ENCODE measurements around the gene KLHL33. TPM values are rescaled to one million over a fixed set of nuclear protein-coding genes. Genes with fewer than 3 reads are reported as not detected.

Gene KLHL33
- total RNA-seq, 1 donor from 2014 or later, result 2.1 TPM

DNA sequence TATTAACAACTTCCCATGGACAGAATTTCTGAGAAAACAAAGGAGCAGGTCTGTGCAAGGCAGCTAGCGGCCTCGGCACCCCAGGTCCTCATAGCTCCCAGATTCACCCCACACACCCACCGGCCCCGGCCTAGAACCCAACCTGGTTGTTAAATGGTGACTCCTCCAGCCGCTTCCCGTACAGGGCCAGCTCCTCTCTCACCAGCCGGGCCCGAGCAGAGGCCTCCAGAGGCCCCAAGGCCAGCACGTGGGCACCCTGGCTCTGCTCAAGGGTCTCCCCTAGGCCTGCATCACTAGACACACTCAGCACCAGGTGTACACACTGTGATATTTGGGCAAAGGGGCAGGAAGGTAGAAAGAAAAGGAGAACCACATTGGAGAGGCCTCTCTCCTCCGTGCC, 52.9 kb downstream of the KLHL33 start:
- intact Hi-C loops (cut with DNase I), result no loop called here
- DNase-seq (ENCODE audit: low spot score), result no peak
- no peak for ATAC-seq

DNA sequence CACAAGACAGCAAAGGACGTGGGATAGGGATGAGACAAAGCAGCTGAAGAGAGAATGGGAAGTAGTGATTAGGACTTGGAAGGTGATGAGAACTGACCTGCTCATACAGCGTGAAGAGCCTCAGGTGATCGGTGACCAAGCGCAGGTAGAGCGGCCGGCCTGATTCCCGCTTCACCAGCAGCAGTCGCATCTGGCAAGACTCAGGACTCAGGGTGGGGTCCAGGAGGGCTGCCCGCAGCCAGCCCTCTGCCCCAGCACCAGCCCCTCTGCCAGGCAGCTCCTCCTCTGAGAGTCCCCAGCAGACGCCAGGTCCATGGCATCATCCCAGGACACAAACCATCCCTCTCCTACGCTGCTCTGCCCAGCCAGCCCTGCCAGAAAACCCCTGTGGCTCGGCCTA, 53.4 kb downstream of the KLHL33 start:
- intact Hi-C loops (cut with DNase I), result no loop called here
- no peak for ATAC-seq
- no peak for DNase-seq (ENCODE audit: low spot score)

- no peak for ATAC-seq
- intact Hi-C loops (cut with DNase I), result no loop called here
- DNase-seq (ENCODE audit: low spot score), result no peak
These were observed 54.6 kb downstream of the KLHL33 start for GRCh38 chr14:20381341-20381740.

- intact Hi-C loops (cut with DNase I), result no loop called here
- DNase-seq (ENCODE audit: low spot score), result no peak
- ATAC-seq, result no peak
These were observed 55.3 kb downstream of the KLHL33 start for GRCh38 chr14:20380681-20381080.

- intact Hi-C loops (cut with DNase I), result no loop called here
- ATAC-seq (no peak), DNase-seq (ENCODE audit: low spot score) (no peak)
These were observed 56.2 kb downstream of the KLHL33 start for GRCh38 chr14:20379743-20380142.

GRCh38 chr14:20377171-20377570, 58.8 kb downstream of the KLHL33 start:
- intact Hi-C loops (cut with DNase I), result no loop called here
- no peak for ATAC-seq
- no peak for DNase-seq (ENCODE audit: low spot score)

GRCh38 chr14:20376071-20376588, 59.8 kb downstream of the KLHL33 start:
- intact Hi-C loops (cut with DNase I), result no loop called here
- ATAC-seq (no peak), DNase-seq (ENCODE audit: low spot score) (no peak)

Other genes starting within 250 kb of the KLHL33 start
- gene OR11G2, start 245.3 kb downstream of the KLHL33 start, total RNA-seq, result not detected
- not detected for gene OR11H6, start 212.5 kb downstream of the KLHL33 start, total RNA-seq
- not detected for gene OR11H7, start 207.2 kb downstream of the KLHL33 start, total RNA-seq
- gene OR11H4, start 196.9 kb downstream of the KLHL33 start, total RNA-seq, result not detected
- 19.9 TPM for gene TTC5, start 130.2 kb downstream of the KLHL33 start, total RNA-seq
- gene CCNB1IP1, start 102.9 kb downstream of the KLHL33 start, total RNA-seq, result 51.4 TPM
- 23.7 TPM for gene PARP2, start 92.5 kb downstream of the KLHL33 start, total RNA-seq
- 44.7 TPM for gene TEP1, start 22.7 kb downstream of the KLHL33 start, total RNA-seq
- gene OSGEP, start 18.6 kb upstream of the KLHL33 start, total RNA-seq, result 38.8 TPM
- 68.0 TPM for gene APEX1, start 19.1 kb upstream of the KLHL33 start, total RNA-seq
- 33.0 TPM for gene PIP4P1, start 25.3 kb upstream of the KLHL33 start, total RNA-seq
- gene PNP, start 33.2 kb upstream of the KLHL33 start, total RNA-seq, result 34.2 TPM
- gene RNASE10, start 69.4 kb upstream of the KLHL33 start, total RNA-seq, result 0.71 TPM
- gene RNASE9, start 124.9 kb upstream of the KLHL33 start, total RNA-seq, result not detected
- gene RNASE11, start 151.8 kb upstream of the KLHL33 start, total RNA-seq, result not detected
- not detected for gene RNASE12, start 155.2 kb upstream of the KLHL33 start, total RNA-seq
- not detected for gene OR6S1, start 205.5 kb upstream of the KLHL33 start, total RNA-seq
- gene RNASE4, start 248.4 kb upstream of the KLHL33 start, total RNA-seq, result 81.6 TPM